ENCODE results near the gene DOLPP1. TPM values are rescaled to one million over a fixed set of nuclear protein-coding genes. Genes with fewer than 3 reads are reported as not detected.

Gene DOLPP1
- total and polyA plus RNA-seq, 2 of the 13 experiments (the other 11 are each of a cell fraction or from before 2014, with no cell fraction given), result 21.0 to 34.1 TPM

DNA sequence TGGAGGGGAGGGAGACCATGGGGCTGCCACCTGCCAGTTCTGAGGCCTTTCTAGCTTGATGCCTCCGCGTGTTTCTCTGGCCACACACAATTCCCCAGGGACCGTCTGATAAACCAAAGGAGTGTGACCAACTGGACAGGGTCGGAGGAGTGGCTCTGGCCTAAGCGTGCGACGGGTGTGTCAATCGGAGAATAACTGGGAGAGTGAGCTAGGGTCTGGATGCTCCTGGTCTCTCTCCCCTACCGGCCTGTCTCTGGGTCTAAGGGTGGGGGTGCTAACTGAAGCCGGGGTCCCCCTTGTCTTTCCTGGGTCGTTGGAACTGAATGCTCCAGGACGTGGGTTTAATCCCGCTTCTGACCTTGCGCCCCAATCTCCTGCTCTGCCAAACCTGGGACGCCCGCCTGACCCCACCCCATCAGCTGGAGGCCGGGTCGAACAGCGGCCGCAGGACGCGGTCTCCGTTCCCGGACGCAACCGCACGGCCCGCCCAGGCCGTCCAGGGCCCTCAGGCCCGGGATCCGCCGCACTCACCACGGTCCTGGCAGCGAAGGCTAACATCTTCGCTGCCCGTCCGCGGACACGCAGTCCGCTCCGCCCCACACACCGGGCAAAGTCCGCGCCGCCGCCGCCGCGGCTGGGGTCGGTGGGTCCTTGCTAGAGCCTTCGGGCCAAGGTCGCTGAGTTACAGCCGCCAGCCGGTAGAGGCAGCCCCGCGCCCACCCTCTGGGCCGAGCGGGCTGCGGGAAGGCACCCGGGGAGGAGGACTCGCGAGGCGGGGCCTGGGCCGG is 29.2 kb downstream of the DOLPP1 start (continued):
- TF ChIP-seq, protein P1, sequence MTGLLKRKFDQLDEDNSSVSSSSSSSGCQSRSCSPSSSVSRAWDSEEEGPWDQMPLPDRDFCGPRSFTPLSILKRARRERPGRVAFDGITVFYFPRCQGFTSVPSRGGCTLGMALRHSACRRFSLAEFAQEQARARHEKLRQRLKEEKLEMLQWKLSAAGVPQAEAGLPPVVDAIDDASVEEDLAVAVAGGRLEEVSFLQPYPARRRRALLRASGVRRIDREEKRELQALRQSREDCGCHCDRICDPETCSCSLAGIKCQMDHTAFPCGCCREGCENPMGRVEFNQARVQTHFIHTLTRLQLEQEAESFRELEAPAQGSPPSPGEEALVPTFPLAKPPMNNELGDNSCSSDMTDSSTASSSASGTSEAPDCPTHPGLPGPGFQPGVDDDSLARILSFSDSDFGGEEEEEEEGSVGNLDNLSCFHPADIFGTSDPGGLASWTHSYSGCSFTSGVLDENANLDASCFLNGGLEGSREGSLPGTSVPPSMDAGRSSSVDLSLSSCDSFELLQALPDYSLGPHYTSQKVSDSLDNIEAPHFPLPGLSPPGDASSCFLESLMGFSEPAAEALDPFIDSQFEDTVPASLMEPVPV (CRISPR knock-in tag; IDR thresholded peaks at IDR 0.05), result no peak
- TF ChIP-seq ESRRA (CRISPR knock-in tag; IDR thresholded peaks at IDR 0.05; ENCODE audit: low read depth) (peak; percentile 57; the same call in 1 of the 2 replicates), ZNF207 (IDR thresholded peaks at IDR 0.05; ENCODE audit: borderline replicate concordance) (no peak), ZNF556 (CRISPR knock-in tag; IDR thresholded peaks at IDR 0.05; ENCODE audit: borderline replicate concordance) (0 out of 2 replicates have a peak, but pooled peaks have one; percentile 7), NR2F1 (CRISPR knock-in tag; IDR thresholded peaks at IDR 0.05) (peak in 1 of 2 experiments; percentile 59; a peak in 1 of 4 replicates), RFX1 (IDR thresholded peaks at IDR 0.05) (no peak), ZFP36 (IDR thresholded peaks at IDR 0.05; ENCODE audit: borderline replicate concordance, low read depth, low read length, partially characterized antibody) (no peak), TCF12 (IDR thresholded peaks at IDR 0.05) (no peak), TCF12 (CRISPR knock-in tag; IDR thresholded peaks at IDR 0.05) (no peak), HNF4A (CRISPR knock-in tag; IDR thresholded peaks at IDR 0.05) (peak; percentile 92), SMAD9 (CRISPR knock-in tag; IDR thresholded peaks at IDR 0.05) (no peak), JARID2 (CRISPR knock-in tag; IDR thresholded peaks at IDR 0.05; ENCODE audit: insufficient replicate concordance) (no peak), NR2C2 (CRISPR knock-in tag; IDR thresholded peaks at IDR 0.05; ENCODE audit: borderline replicate concordance) (no peak), ZMYM4 (CRISPR knock-in tag; IDR thresholded peaks at IDR 0.05) (peak; percentile 95), KAT7 (CRISPR knock-in tag; IDR thresholded peaks at IDR 0.05; ENCODE audit: borderline replicate concordance) (no peak; the same call in 1 of the 2 replicates), NFKB2 (CRISPR knock-in tag; IDR thresholded peaks at IDR 0.05; ENCODE audit: borderline replicate concordance) (no peak; the same call in 1 of the 2 replicates), POLR2AphosphoS2 (IDR thresholded peaks at IDR 0.05; ENCODE audit: low read depth, low read length) (no peak)
- TF ChIP-seq, protein P2, sequence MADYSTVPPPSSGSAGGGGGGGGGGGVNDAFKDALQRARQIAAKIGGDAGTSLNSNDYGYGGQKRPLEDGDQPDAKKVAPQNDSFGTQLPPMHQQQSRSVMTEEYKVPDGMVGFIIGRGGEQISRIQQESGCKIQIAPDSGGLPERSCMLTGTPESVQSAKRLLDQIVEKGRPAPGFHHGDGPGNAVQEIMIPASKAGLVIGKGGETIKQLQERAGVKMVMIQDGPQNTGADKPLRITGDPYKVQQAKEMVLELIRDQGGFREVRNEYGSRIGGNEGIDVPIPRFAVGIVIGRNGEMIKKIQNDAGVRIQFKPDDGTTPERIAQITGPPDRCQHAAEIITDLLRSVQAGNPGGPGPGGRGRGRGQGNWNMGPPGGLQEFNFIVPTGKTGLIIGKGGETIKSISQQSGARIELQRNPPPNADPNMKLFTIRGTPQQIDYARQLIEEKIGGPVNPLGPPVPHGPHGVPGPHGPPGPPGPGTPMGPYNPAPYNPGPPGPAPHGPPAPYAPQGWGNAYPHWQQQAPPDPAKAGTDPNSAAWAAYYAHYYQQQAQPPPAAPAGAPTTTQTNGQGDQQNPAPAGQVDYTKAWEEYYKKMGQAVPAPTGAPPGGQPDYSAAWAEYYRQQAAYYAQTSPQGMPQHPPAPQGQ (CRISPR knock-in tag; IDR thresholded peaks at IDR 0.05; ENCODE audit: borderline replicate concordance), result no peak
- TF ChIP-seq, protein P3, sequence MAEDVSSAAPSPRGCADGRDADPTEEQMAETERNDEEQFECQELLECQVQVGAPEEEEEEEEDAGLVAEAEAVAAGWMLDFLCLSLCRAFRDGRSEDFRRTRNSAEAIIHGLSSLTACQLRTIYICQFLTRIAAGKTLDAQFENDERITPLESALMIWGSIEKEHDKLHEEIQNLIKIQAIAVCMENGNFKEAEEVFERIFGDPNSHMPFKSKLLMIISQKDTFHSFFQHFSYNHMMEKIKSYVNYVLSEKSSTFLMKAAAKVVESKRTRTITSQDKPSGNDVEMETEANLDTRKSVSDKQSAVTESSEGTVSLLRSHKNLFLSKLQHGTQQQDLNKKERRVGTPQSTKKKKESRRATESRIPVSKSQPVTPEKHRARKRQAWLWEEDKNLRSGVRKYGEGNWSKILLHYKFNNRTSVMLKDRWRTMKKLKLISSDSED (CRISPR knock-in tag; IDR thresholded peaks at IDR 0.05), result no peak

Data from HepG2 (cell line).